EH (cell line): ENCODE results near the gene RBM22.
A peak's percentile ranks its signal among the peaks of the same experiment; 100 is the strongest.

Experiments used
- DNase-seq: peaks from one replicate; pipeline ENCODE4 v3.0.0-alpha.2; 2015; ENCODE audit warnings: low read depth

RBM22 gene

GRCh38 chr5:150672237-150672883, 28.5 kb downstream of the RBM22 start:
- DNase-seq = peak; percentile 46

DNA sequence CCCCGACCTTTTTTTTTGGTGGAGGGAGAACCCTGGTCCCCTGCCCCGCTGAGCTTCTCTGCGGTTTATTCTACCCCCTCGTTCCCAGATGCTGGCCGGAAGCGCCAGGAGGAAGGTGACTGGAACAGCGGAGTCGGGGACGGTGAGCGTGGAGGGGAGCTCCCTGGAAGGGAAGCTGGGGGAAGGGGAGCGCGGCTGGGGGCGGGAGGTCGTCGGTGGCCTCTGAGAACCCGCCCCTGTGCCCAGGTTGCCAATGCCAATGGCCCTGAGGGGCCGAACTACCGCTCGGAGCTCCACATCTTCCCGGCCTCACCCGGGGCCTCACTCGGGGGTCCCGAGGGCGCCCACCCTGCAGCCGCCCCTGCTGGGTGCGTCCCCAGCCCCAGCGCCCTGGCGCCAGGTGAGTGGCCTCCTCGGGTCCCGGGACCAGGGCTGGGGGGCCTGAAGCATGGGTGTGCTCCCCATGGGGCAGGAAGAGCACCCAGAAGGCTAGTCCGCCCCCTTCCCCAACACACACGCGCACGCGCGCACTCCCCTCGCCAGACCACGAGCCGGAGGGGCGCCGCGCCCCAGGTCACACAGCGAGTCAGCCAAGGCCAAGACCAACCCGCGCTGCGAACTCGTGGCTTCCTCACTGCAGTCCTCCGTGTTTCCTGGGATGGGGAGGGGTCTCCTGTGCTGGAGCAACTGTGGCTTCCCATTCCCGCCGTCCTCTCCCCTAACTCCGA, 29.2 kb downstream of the RBM22 start:
- no peak for DNase-seq

DNA sequence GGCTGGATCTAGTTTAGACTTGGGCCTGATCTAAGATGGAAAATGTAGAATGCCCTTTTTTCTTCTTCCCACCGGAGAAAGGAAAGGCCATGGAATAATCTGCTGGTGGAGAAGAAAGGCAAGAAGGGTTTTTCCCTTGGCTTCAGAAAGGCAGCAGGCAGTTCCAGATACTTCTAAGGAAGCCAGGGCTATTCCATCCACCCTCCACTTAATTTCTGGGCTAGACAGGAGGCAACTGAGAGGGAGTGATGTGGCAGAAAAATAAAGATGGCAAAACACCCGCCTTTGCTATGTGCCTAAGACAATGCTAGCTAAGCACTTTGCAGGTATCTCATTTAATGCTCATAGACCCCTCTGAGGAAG, 29.9 kb downstream of the RBM22 start:
- DNase-seq = no peak

DNA sequence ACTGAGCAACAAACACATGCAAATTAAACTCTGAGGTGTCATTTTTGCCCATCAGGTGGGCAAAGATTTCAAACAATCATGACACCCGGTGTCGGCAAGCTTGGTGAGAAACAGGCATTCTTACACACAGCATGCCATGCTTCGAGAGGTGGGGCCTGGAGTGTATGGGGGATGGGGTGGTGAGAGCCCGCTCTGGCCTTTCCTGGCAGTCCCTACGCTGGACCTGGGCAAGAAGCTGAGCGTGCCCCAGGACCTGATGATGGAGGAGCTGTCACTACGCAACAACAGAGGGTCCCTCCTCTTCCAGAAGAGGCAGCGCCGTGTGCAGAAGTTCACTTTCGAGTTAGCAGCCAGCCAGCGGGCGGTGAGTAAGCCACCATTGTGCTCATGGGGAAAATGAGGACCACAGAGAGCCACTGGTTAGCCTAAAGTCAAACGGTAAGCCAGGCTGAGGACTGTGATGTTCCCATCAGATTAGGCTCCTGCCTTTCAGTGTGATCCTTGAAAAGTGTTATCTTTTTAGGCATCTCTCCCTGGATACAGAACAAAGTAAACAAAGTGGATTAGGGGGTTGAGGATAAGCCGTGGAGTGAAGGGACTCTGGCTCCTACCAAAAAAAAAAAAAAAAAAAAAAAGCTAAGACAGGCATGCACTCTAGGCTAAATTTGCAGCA, 30.5 kb downstream of the RBM22 start:
- no peak for DNase-seq

DNA sequence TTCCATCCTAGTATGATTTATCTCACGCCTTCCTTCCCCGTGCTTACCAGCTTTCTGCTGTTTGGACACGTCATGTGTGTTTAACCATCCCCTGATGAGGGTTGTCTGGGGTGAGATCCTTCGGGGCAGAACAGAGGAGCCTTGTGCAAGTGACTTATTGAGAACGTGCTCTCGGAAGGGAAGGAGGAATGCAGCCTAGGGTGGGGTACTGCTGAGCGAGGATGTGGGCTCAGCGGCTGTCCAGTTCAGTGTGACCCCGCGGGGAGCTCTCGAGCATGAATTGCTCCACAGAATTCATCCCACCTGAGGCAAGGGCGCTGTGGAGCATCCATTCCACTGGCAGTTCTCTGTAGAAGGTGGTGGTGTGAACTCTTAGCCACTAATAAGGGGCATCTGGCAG, 35.8 kb downstream of the RBM22 start:
- DNase-seq = peak; percentile 70

- no peak for DNase-seq
These were observed 36.9 kb downstream of the RBM22 start for GRCh38 chr5:150663936-150664335.

DNA sequence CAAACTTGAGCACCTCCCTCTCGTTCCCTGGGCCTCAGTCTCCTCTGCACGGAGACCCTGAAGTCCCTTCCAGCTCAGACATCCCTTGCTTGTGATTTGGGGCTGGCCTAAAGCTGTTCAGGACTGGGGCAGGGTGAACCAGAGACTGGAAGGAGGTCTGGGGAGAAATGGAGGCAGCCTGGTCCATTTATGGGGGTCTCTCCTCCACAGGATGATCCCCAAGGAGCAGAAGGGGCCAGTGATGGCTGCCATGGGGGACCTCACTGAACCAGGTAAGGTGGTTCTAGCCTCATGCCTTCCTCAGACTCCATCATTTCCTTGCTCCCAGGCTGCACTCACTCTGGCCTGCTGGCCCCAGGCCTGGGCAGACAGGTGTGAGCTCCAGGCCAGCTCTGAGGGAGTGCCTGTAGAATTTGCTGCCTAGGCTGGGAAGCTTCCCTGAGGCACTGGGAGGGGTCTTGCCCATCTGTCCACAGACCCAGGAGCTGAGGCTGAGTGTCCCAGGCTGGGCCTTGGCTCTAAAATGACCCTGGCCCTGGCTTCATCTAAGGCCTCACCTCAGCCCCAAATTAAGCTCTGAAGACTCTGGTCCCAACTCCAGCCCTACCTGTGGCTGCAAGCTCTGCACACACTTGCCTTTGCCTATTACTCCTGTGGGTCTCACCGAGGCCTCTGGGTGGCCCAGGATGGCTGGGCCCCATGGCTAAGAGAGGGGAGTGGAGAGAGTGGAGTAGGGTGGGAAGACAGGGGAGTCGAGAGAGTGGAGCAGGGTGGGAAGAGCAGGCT, 37.9 kb downstream of the RBM22 start:
- no peak for DNase-seq

DNA sequence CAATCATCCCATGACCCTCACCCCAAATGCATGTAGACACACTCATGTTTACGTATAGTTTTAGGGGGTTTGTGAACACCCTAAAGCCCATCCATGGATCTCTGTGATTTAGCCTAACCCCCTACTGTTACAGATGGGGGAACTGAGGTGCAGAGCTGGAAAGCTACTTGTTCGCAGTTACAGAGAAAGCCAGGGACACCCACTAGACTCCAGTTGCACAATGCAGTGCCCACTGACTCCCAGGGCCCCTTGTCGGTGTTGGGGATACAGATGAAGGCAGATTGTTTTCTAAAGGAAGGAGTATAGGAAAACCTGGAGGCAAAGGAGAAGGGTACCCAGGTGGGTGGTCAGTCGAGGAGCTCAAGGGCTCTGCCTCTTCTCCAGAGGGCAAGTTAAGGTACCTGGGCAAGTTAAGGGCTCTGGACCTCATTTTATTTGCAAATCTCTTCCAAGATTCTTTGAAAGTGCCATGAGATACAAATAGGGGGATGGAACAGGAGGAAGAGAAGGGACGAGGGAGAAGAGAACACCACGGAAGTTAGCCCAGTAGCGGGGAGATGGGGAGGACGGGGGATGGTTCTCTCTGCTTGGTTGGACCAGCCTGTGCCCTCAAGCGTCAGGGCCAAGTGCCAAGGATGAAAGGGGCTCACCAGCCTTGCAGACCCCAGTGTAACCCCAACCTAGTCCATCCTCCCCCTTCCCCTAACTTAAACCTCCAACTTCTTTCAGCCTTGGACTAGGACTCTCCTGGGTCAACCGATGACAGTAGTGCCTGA, 38.9 kb downstream of the RBM22 start:
- no peak for DNase-seq

GRCh38 chr5:150661086-150661485, 39.8 kb downstream of the RBM22 start, which contains the start of gene MYOZ3:
MYOZ3 (plus strand) TSS chr5:150661251; CDS start chr5:150662942, 1,691 bp downstream.
- DNase-seq = no peak

DNA sequence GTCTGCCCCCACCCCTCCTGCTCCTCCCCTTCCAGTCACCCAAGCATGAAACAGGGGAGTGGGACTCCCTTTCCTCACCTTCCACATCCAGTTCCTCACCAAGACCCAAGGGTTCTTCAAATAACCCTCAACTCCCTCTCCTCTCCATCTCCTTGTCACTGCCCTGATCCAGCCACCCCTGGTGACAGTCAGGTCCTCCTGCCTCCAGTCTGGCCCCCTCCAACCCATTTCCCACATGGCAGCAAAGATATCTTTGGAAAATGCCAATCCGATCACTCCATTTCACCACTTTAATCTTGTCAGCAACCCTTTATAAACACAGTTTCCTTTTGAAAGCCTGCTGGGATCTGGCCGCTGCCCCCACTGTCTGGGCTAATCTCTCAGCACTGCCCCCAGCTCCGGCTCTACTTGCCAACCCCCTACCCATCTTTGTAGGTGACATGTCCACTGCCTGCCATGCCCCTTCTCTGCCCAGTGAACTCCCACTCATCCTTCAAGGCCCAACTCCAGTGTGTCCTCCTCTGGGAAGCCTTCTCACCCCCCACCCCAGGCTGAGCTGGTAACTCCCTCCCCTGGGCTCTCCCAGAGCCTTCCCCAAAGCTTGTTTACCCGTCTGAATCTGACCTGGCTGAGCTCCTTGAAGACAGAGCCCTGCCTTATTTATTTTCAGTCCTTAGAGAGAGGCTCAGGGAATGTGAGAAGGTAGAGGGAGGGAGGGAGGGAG, 40.6 kb downstream of the RBM22 start:
- DNase-seq = no peak

- no peak for DNase-seq
These were observed 41.3 kb downstream of the RBM22 start for GRCh38 chr5:150659360-150660107.

DNA sequence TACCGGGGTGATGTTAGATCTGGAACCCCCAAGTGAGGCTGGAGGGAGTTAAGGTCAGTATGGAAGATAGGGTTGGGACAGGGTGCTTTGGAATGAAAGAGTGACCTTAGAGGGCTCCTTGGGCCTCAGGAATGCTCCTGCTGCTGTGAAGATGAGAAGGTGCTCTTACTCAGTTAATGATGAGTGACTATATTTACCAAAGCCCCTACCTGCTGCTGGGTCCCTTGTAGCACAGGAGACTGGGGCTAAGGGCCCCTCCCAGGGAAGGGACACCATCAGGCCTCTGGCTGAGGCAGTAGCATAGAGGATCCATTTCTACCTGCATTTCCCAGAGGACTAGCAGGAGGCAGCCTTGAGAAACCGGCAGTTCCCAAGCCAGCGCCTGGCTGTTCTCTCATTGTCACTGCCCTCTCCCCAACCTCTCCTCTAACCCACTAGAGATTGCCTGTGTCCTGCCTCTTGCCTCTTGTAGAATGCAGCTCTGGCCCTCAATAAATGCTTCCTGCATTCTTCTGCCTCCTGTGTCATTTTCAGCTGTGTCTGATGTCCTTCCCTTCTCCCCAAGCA, 42.1 kb downstream of the RBM22 start:
- no peak for DNase-seq

DNA sequence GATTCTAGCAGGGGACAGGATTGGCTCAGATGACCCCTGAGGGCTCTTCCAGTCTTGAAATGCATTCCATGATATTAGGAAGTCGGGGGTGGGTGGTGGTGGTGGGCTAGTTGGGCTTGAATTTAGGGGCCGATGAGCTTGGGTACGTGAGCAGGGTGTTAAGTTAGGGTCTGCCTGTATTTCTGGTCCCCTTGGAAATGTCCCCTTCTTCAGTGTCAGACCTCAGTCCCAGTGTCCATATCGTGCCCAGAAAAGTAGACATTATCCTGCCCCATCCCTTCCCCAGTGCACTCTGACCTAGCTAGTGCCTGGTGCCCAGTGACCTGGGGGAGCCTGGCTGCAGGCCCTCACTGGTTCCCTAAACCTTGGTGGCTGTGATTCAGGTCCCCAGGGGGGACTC, 42.7 kb downstream of the RBM22 start:
- DNase-seq = no peak

- DNase-seq = peak; percentile 66
These were observed 44.4 kb downstream of the RBM22 start for GRCh38 chr5:150656191-150657132.

- no peak for DNase-seq
These were observed 45.6 kb downstream of the RBM22 start for GRCh38 chr5:150655221-150655620.

- DNase-seq = peak; percentile 49
These were observed 46.9 kb downstream of the RBM22 start for GRCh38 chr5:150653762-150654556.

DNA sequence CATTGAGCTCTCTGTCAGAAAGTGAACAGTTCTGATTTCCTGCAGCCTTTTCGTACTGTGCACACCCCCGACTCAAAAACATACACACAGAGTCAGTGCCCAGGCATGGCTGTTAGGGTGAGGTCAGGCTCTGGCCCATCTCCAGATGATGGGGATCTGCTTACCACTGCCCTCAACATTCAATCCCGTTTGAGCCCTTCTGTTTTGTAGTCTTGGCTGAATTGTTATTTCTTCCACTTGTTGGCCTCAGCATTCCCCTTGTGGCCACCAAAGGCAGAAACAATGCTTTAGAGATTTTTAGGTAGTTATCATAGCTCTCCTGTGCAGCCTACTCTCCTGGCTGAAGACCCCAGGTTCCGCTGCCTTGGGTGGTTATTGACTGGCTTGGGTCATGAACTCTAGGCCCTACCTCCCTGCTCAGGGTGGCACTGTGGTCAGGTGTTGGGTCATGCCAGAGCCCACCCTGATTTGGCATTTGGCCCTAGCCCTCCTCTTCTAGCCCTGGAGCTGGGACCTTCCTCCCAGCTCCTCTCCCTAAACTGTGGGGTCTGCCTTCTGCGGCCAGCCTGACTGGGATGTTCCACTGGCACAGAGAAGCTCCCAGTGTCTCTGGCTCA, 47.6 kb downstream of the RBM22 start:
- peak; percentile 64 for DNase-seq
